Activated CD4-positive, alpha-beta memory T cell treated with anti-CD3 and anti-CD28 coated beads for 36 hours (primary cell): ENCODE data around the gene SHROOM3. TPM values are rescaled to one million over a fixed set of nuclear protein-coding genes. Genes with fewer than 3 reads are reported as not detected.

Source experiments
- CTCF ChIA-PET: fragments of 350-600 bp; sonication (Branson Sonifier 250); formaldehyde crosslinking; loops from one replicate; lab custom pipeline; 2021; ENCODE audit warnings: antibody characterized with exemption, inconsistent platforms; lab: Charles Lee
- POLR2A ChIA-PET: fragments of 350-600 bp; sonication (Branson Sonifier 250); formaldehyde crosslinking; loops from one replicate; lab custom pipeline; 2021; ENCODE audit warnings: antibody characterized with exemption; lab: Charles Lee
- DNase-seq: peaks from one replicate; pipeline ENCODE4 v3.0.0-alpha.2; 2020
- H3K27ac Mint-ChIP-seq: one replicate; pipeline ENCODE4 v1.8.0; 2021; ENCODE audit warnings: mixed read lengths
- H3K27me3 Mint-ChIP-seq: one replicate; pipeline ENCODE4 v1.8.0; 2021; ENCODE audit warnings: mixed read lengths
- H3K36me3 Mint-ChIP-seq: one replicate; pipeline ENCODE4 v1.8.0; 2021; ENCODE audit warnings: mixed read lengths
- H3K4me1 Mint-ChIP-seq: one replicate; pipeline ENCODE4 v1.8.0; 2021; ENCODE audit warnings: low read depth, mixed read lengths
- H3K4me3 Mint-ChIP-seq: one replicate; pipeline ENCODE4 v1.8.0; 2021; ENCODE audit warnings: mild to moderate bottlenecking, mixed read lengths
- H3K9me3 Mint-ChIP-seq: one replicate; pipeline ENCODE4 v1.8.0; 2021; ENCODE audit warnings: mixed read lengths
- intact Hi-C: fragments of 100-400 bp; cut with micrococcal nuclease; formaldehyde crosslinking; loops from one replicate; pipeline ENCODE4 v1.15.1; 2023
- total RNA-seq, 2 experiments: library from RNA; stranded (reverse); gene quantifications; one replicate each; pipeline ENCODE4 v1.2.3, GENCODE V29; 2021

SHROOM3 gene
- total RNA-seq, 2 experiments from 2014 or later, result not detected

GRCh38 chr4:76783836-76784235 is 348.8 kb downstream of the SHROOM3 start:
- Mint-ChIP-seq H3K27me3 (peaks cover 10% of the 10 kb centered on the region), H3K36me3 (no peaks in the 10 kb centered on the region), H3K4me1 (no peaks in the 10 kb centered on the region), H3K9me3 (no peaks in the 10 kb centered on the region), H3K27ac (no peak overlapping the region), H3K4me3 (no peak overlapping the region)
- ChIA-PET CTCF (interaction anchor here (0.7 to 1.0 kb wide), 3 partner anchors 25 to 42 kb away, joined by 3 to 4 read pairs (median 3); no protein-coding TSS in a partner anchor), POLR2A (no interaction called here)
- intact Hi-C loops, result loop anchor here (10.0 kb wide), 1 partner anchor 261 kb away; no protein-coding TSS in a partner anchor
- no peak for DNase-seq

- peaks cover 8% of the 10 kb centered on the region for H3K27me3 Mint-ChIP-seq
- intact Hi-C loops, result loop anchor here (10.0 kb wide), 1 partner anchor 261 kb away; no protein-coding TSS in a partner anchor
- H3K27ac Mint-ChIP-seq, result no peak overlapping the region
- H3K4me1 Mint-ChIP-seq, result no peaks in the 10 kb centered on the region
- no peak overlapping the region for H3K4me3 Mint-ChIP-seq
- CTCF ChIA-PET, result interaction anchor here (0.5 to 1.0 kb wide), 4 partner anchors 25 to 932 kb away, joined by 3 to 4 read pairs (median 3); no protein-coding TSS in a partner anchor
- POLR2A ChIA-PET, result no interaction called here
- H3K36me3 Mint-ChIP-seq, result no peaks in the 10 kb centered on the region
- no peaks in the 10 kb centered on the region for H3K9me3 Mint-ChIP-seq
- no peak for DNase-seq
These were observed 349.2 kb downstream of the SHROOM3 start for GRCh38 chr4:76784237-76784636.

GRCh38 chr4:76787898-76788297 is 352.9 kb downstream of the SHROOM3 start:
- Mint-ChIP-seq H3K4me1 (no peaks in the 10 kb centered on the region), H3K4me3 (no peak overlapping the region), H3K27me3 (peaks cover 7% of the 10 kb centered on the region), H3K9me3 (no peaks in the 10 kb centered on the region), H3K36me3 (no peaks in the 10 kb centered on the region), H3K27ac (no peak overlapping the region)
- intact Hi-C loops, result loop anchor here (10.0 kb wide), 1 partner anchor 257 kb away; no protein-coding TSS in a partner anchor
- POLR2A ChIA-PET, result no interaction called here
- DNase-seq, result no peak
- CTCF ChIA-PET, result no interaction called here

GRCh38 chr4:76790377-76790776 is 355.3 kb downstream of the SHROOM3 start:
- no peaks in the 10 kb centered on the region for H3K9me3 Mint-ChIP-seq
- DNase-seq, result no peak
- peaks cover 2% of the 10 kb centered on the region for H3K27me3 Mint-ChIP-seq
- intact Hi-C loops, result no loop called here
- H3K27ac Mint-ChIP-seq, result no peak overlapping the region
- ChIA-PET CTCF (no interaction called here), POLR2A (no interaction called here)
- no peaks in the 10 kb centered on the region for H3K4me1 Mint-ChIP-seq
- H3K36me3 Mint-ChIP-seq, result no peaks in the 10 kb centered on the region
- H3K4me3 Mint-ChIP-seq, result no peak overlapping the region

GRCh38 chr4:76791479-76791878 is 356.4 kb downstream of the SHROOM3 start:
- POLR2A ChIA-PET, result no interaction called here
- CTCF ChIA-PET, result no interaction called here
- no peak for DNase-seq
- no peaks in the 10 kb centered on the region for H3K4me1 Mint-ChIP-seq
- no peak overlapping the region for H3K27ac Mint-ChIP-seq
- no peak overlapping the region for H3K4me3 Mint-ChIP-seq
- no peaks in the 10 kb centered on the region for H3K36me3 Mint-ChIP-seq
- peaks cover 2% of the 10 kb centered on the region for H3K27me3 Mint-ChIP-seq
- intact Hi-C loops, result no loop called here
- H3K9me3 Mint-ChIP-seq, result no peaks in the 10 kb centered on the region

GRCh38 chr4:76792418-76792817 is 357.4 kb downstream of the SHROOM3 start:
- H3K9me3 Mint-ChIP-seq, result no peaks in the 10 kb centered on the region
- DNase-seq, result no peak
- H3K36me3 Mint-ChIP-seq, result no peaks in the 10 kb centered on the region
- H3K27me3 Mint-ChIP-seq, result peaks cover 2% of the 10 kb centered on the region
- POLR2A ChIA-PET, result no interaction called here
- no peak overlapping the region for H3K27ac Mint-ChIP-seq
- intact Hi-C loops, result no loop called here
- H3K4me1 Mint-ChIP-seq, result no peaks in the 10 kb centered on the region
- CTCF ChIA-PET, result no interaction called here
- H3K4me3 Mint-ChIP-seq, result no peak overlapping the region

- DNase-seq, result no peak
- intact Hi-C loops, result no loop called here
- H3K27ac Mint-ChIP-seq, result no peak overlapping the region
- H3K27me3 Mint-ChIP-seq, result peaks cover 2% of the 10 kb centered on the region
- ChIA-PET POLR2A (no interaction called here), CTCF (no interaction called here)
- no peak overlapping the region for H3K4me3 Mint-ChIP-seq
- H3K36me3 Mint-ChIP-seq, result no peaks in the 10 kb centered on the region
- no peaks in the 10 kb centered on the region for H3K4me1 Mint-ChIP-seq
- no peaks in the 10 kb centered on the region for H3K9me3 Mint-ChIP-seq
These were observed 360.2 kb downstream of the SHROOM3 start for GRCh38 chr4:76795243-76795642.

GRCh38 chr4:76799140-76799539 is 364.1 kb downstream of the SHROOM3 start:
- Mint-ChIP-seq H3K36me3 (no peaks in the 10 kb centered on the region), H3K27me3 (peaks cover 16% of the 10 kb centered on the region), H3K4me1 (no peaks in the 10 kb centered on the region), H3K4me3 (no peak overlapping the region), H3K27ac (no peak overlapping the region), H3K9me3 (no peaks in the 10 kb centered on the region)
- no peak for DNase-seq
- ChIA-PET CTCF (no interaction called here), POLR2A (no interaction called here)
- intact Hi-C loops, result no loop called here

- CTCF ChIA-PET, result no interaction called here
- H3K36me3 Mint-ChIP-seq, result no peaks in the 10 kb centered on the region
- no peak for DNase-seq
- H3K27me3 Mint-ChIP-seq, result peaks cover 16% of the 10 kb centered on the region
- no peak overlapping the region for H3K4me3 Mint-ChIP-seq
- no peaks in the 10 kb centered on the region for H3K9me3 Mint-ChIP-seq
- no peak overlapping the region for H3K27ac Mint-ChIP-seq
- POLR2A ChIA-PET, result no interaction called here
- intact Hi-C loops, result no loop called here
- no peaks in the 10 kb centered on the region for H3K4me1 Mint-ChIP-seq
These were observed 364.7 kb downstream of the SHROOM3 start for GRCh38 chr4:76799718-76800117.

GRCh38 chr4:76800902-76801301 is 365.9 kb downstream of the SHROOM3 start:
- ChIA-PET POLR2A (no interaction called here), CTCF (no interaction called here)
- no peaks in the 10 kb centered on the region for H3K9me3 Mint-ChIP-seq
- peaks cover 16% of the 10 kb centered on the region for H3K27me3 Mint-ChIP-seq
- no peak for DNase-seq
- H3K27ac Mint-ChIP-seq, result no peak overlapping the region
- intact Hi-C loops, result no loop called here
- H3K4me3 Mint-ChIP-seq, result no peak overlapping the region
- H3K36me3 Mint-ChIP-seq, result no peaks in the 10 kb centered on the region
- H3K4me1 Mint-ChIP-seq, result no peaks in the 10 kb centered on the region

- peaks cover 16% of the 10 kb centered on the region for H3K27me3 Mint-ChIP-seq
- CTCF ChIA-PET, result no interaction called here
These were observed 366.7 kb downstream of the SHROOM3 start for GRCh38 chr4:76801621-76802235.

GRCh38 chr4:76802236-76803021 is 367.4 kb downstream of the SHROOM3 start:
- ChIA-PET POLR2A (no interaction called here), CTCF (no interaction called here)
- no peak overlapping the region for H3K27ac Mint-ChIP-seq
- no peaks in the 10 kb centered on the region for H3K36me3 Mint-ChIP-seq
- intact Hi-C loops, result no loop called here
- H3K4me1 Mint-ChIP-seq, result no peaks in the 10 kb centered on the region
- no peak for DNase-seq
- no peaks in the 10 kb centered on the region for H3K9me3 Mint-ChIP-seq
- H3K27me3 Mint-ChIP-seq, result peaks cover 16% of the 10 kb centered on the region
- H3K4me3 Mint-ChIP-seq, result no peak overlapping the region

More at GRCh38 chr4:76801621-76802235, 366.7 kb downstream of the SHROOM3 start:
- POLR2A ChIA-PET, result no interaction called here
- Mint-ChIP-seq H3K27ac (no peak overlapping the region), H3K4me3 (no peak overlapping the region), H3K9me3 (no peaks in the 10 kb centered on the region), H3K36me3 (no peaks in the 10 kb centered on the region), H3K4me1 (no peaks in the 10 kb centered on the region)
- no peak for DNase-seq
- intact Hi-C loops, result no loop called here
